ENCODE results near the gene GGTA1.
"Not testable (repeated sequence)": the region's sequence is repeated elsewhere in the genome, so short reads cannot be mapped to it uniquely, and the experiment has no call there.

GGTA1 gene

GRCh38 chr9:121459513-121459912, 40.1 kb downstream of the GGTA1 start:
- DNase-seq, result no peak

DNA sequence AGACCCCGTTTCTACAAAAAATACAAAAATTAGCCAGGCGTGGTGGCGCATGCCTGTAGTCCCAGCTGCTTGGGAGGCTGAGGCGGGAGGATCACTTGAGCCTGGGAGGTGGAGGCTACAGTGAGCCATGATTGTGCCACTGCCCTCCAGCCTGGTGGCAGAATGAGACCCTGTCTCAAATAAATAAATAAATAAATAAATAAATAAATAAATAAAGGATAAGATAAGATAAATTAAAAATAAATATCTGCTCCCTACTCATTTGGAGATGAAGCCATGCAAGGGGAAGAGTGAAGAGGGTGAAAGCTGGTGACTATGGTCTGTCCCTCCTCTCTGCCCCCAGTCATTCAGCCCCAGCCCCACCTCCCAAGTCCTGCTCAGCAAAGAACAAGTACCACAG, 41.2 kb downstream of the GGTA1 start:
- not testable (repeated sequence) for DNase-seq

DNA sequence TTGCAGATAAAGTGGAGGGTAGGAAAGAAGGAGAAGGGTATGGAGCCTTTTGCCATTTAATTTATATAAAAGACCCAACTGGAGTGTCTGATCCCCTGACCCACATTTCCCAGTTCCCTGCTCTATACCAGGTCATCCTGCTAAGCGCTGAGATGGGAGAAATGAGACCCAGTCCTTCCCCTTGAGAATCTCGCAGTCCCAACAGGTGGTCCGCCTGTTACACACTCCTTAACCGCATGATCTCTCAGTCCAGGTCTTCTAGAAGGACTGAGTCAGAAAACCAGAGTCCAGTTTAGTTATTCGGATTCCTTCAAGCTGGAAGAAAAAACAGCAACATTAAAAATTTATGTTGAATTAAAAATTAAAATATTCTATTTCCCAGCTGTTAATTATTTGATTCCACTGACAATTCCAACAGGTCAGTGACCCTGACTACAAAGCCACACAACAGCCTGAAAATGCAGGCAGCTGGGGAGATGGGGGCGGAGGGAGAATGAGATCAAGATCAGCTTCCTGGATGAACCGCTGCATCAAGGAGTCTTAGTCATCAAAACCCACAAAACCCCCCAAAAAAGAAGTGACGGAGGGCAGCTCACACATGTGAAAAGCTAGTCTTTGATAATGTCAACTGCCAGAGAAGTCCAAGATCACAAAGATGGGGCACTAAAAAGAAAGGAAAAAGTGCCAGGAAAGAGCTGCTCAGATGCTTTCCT, 44.0 kb downstream of the GGTA1 start:
- DNase-seq, result no peak

- DNase-seq, result no peak
Measured at GRCh38 chr9:121454972-121455371, 44.7 kb downstream of the GGTA1 start.

GRCh38 chr9:121453232-121453892, 46.3 kb downstream of the GGTA1 start:
- no peak for DNase-seq

DNA sequence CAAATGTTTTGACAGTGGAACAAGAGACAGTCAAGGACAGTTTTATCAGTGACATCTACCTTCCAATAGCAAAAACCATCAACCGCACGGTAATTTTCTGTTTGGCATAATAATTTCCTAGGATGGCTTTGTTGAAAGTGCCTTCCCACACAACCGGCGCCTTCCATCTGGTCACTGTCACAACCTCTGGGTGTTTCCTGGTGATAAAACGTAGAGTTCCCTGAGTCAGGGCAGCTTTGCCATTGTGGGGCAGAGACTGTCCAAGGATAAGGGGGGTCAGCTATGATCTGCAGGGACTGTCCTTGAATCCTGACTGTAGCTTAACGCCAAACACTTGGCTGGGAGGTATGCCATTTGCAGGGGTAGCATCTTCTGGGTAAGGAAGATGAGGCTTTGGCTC, 47.6 kb downstream of the GGTA1 start:
- DNase-seq, result no peak

GRCh38 chr9:121451586-121451985, 48.1 kb downstream of the GGTA1 start:
- no peak for DNase-seq

GRCh38 chr9:121450241-121450640, 49.4 kb downstream of the GGTA1 start:
- no peak for DNase-seq

- no peak for DNase-seq
Measured at GRCh38 chr9:121449786-121450185, 49.9 kb downstream of the GGTA1 start.

DNA sequence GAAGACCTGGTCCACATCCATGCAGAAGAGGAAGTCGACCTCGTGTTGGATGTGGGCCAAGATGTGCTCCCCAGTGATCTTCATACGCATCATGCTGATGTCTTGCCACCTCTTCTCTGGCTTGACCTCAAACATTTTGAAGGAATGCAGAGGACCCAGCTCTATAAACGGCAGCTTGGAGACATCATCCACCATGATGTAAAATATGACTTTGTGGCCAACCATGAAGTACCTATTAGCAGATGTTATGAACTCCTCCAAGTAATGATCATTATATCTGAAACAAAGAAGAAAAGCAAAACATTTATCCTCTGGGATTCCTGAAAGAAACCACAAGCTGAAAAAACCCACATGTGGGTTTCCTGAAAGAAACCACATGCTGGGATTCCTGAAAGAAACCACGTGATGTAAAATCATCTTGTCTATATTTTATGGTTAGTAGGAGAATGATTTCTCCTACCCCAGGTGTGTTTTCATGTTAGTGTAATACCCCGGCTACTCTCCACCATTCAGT, 52.3 kb downstream of the GGTA1 start:
- no peak for DNase-seq

- DNase-seq, result no peak
Measured at GRCh38 chr9:121445986-121446385, 53.7 kb downstream of the GGTA1 start.

DNA sequence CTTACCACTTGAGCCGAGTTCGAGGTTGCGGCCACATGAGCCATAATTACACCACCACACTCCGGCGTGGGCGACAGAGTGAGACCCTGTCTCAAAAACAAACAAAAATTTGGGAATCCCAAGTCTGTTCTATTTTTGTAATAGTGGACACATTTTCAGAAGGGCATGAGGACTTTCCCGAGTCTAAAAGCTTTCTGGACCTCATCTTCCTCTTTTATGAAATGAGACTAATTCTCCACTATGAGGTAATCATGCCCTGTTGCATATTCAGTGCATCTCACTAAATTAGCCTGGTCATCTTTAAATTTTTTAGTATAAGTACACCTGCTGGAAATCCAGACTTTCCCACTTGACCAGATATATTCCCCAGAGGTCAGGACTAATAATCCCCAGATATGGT, 55.7 kb downstream of the GGTA1 start:
- no peak for DNase-seq

DNA sequence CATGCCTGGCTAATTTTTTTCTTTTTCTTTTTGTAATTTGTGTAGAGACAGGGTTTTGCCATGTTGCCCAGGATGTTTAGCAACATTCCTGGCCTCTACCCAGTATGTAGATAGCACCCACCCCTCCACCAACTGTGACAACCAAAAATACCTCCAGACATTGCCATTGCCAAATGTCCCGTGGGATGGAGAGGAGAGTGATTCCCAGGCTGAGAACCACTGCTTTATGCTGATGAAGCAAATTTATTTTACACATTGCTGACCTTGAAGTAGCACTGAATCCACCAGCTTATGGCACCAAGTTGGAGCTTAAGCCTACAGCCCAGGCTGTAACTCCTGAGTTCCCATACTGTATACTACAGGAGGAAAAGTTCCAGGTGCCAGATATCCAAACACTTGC, 58.5 kb downstream of the GGTA1 start:
- DNase-seq, result peak in 1 of 56 donors; percentile 6

DNA sequence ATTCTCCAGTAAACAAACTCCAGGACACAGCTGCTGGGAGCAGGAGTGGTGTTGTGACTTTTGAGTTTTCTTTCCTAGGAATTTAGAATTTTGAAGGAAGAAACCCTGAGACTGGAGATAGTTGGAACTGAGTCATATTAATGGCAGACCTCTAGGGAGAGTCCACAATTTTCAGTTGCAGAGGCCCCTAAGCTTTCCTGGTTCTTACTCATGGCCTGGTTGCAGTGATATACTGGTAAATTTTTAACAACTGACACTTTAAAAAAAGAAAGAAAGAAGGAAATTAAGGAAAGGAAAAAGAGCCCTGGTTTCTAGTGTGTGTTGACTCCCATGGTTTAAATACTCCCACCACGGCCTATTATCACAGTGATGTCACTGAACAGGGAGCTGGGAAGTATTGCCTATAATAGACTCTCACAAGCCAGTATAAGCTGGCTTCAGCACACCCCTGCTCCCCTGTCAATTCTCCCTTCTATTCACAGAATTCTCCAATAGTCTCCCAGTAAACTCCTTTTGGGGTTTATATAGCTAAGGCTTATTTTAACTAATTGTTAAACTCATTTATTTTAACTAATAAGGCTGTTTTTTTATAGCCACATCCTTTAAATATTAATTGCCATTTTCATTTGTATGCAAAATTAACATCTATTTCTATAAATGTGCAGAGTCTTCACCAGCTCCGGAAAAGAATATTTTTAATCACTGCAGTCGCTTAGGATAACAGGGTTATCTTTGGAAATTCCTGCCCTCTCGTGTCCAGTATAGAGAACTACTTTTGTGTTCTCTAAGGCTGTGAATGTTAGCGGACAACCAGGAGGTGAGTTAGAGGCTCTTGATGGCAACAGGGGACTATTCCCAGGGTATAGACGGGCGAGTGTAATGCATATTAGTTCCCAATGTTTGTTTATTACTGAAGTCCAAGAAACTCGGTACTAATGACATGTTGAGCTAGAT, 59.7 kb downstream of the GGTA1 start:
- DNase-seq, result no peak

- no peak for DNase-seq
Measured at GRCh38 chr9:121439016-121439415, 60.6 kb downstream of the GGTA1 start.

- DNase-seq, result no peak
Measured at GRCh38 chr9:121437891-121438290, 61.8 kb downstream of the GGTA1 start.

DNA sequence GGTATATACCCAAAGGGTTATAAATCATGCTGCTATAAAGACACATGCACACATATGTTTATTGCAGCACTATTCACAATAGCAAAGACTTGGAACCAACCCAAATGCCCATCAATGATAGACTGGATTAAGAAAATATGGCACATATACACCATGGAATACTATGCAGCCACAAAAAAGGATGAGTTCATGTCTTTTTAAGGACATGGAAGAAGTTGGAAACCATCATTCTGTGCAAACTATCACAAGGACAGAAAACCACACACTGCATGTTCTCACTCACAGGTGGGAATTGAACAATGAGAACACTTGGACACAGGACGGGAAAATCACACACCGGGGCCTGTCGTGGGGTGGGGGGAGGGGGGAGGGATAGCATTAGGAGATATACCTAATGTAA, 62.6 kb downstream of the GGTA1 start:
- not testable (repeated sequence) for DNase-seq

GRCh38 chr9:121434969-121435368, 64.7 kb downstream of the GGTA1 start:
- no peak for DNase-seq

DNA sequence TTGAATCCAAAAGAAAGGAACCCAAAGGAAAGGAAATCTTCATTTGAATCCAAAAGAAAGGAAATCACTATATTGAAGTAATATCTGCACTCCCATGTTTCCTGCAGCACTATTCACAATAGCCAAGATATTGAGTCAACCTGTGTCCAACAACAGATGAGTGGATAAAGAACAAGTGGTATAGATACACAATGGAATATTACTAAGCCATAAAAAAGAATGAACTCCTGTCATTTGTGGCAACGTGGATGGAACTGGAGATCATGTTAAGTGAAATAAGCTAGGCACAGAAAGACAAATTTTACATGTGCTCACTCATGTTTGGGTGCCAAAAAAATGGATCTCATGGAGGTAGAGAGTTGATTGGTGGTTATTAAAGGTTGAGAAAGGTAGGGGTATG, 71.7 kb downstream of the GGTA1 start:
- DNase-seq, result no peak

GRCh38 chr9:121424024-121424432, 75.6 kb downstream of the GGTA1 start:
- no peak for DNase-seq

DNA sequence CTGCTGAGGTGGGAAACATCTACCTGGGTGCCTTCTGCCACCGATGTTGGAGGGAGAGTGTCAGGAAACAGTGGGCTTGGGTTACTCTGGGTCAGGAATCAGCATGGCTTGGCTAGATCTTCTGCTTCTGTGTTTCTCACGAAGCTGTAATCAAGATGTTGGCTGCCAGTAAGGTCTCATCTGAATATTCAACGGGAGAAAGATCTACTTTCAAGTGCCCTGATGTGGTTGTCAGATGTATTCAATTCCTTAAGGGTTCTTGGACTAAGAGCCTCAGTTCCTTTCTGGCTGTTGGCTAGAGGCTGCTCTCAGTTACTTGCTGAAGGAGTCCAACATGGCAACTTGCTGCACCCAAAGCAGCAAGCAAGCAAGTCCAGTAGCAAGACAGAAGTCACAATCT, 87.7 kb downstream of the GGTA1 start:
- DNase-seq, result no peak

- DNase-seq, result no peak
Measured at GRCh38 chr9:121405899-121406298, 93.7 kb downstream of the GGTA1 start.
